Activated gamma-delta T cell treated with anti-CD3 and anti-CD28 coated beads, Interleukin-2, amount 50 U/mL, for 16 hours (primary cell): ENCODE results near the gene FGF14.

ENCODE experiments used
- DNase-seq: peaks from one replicate; pipeline ENCODE4 v3.0.0-alpha.2; 2020; ENCODE audit warnings: low read depth

The FGF14 gene

GRCh38 chr13:101726681-101727080 is 675.2 kb downstream of the FGF14 start:
- no peak for DNase-seq

GRCh38 chr13:101718496-101718895 is 683.4 kb downstream of the FGF14 start:
- DNase-seq = no peak

- no peak for DNase-seq
Measured at GRCh38 chr13:101717353-101717752, 684.5 kb downstream of the FGF14 start.

GRCh38 chr13:101714195-101714594 is 687.7 kb downstream of the FGF14 start:
- DNase-seq = no peak

- no peak for DNase-seq
Measured at GRCh38 chr13:101712026-101712348, 689.9 kb downstream of the FGF14 start.

- DNase-seq = no peak
Measured at GRCh38 chr13:101711307-101712025, 690.4 kb downstream of the FGF14 start.

GRCh38 chr13:101709952-101710351 is 691.9 kb downstream of the FGF14 start:
- no peak for DNase-seq

GRCh38 chr13:101708115-101708514 is 693.7 kb downstream of the FGF14 start:
- DNase-seq = no peak

- no peak for DNase-seq
Measured at GRCh38 chr13:101707659-101708058, 694.2 kb downstream of the FGF14 start.

- no peak for DNase-seq
Measured at GRCh38 chr13:101706651-101707050, 695.2 kb downstream of the FGF14 start.

GRCh38 chr13:101703838-101704237 is 698.0 kb downstream of the FGF14 start:
- DNase-seq = no peak

GRCh38 chr13:101703081-101703480 is 698.8 kb downstream of the FGF14 start:
- DNase-seq = no peak

- no peak for DNase-seq
Measured at GRCh38 chr13:101700598-101700997, 701.2 kb downstream of the FGF14 start.

GRCh38 chr13:101698400-101698799 is 703.4 kb downstream of the FGF14 start:
- DNase-seq = no peak

- DNase-seq = no peak
Measured at GRCh38 chr13:101697745-101698144, 704.1 kb downstream of the FGF14 start.

- no peak for DNase-seq
Measured at GRCh38 chr13:101695870-101696516, 705.9 kb downstream of the FGF14 start.

GRCh38 chr13:101691341-101691860 is 710.4 kb downstream of the FGF14 start:
- DNase-seq = no peak

GRCh38 chr13:101690871-101691270 is 711.0 kb downstream of the FGF14 start:
- DNase-seq = no peak

GRCh38 chr13:101686003-101686402 is 715.8 kb downstream of the FGF14 start:
- DNase-seq = no peak

GRCh38 chr13:101681834-101682233 is 720.0 kb downstream of the FGF14 start:
- no peak for DNase-seq

GRCh38 chr13:101673360-101674105 is 728.3 kb downstream of the FGF14 start:
- DNase-seq = no peak

GRCh38 chr13:101661839-101662238 is 740.0 kb downstream of the FGF14 start:
- DNase-seq = no peak
